ENCODE results near the gene SLC35E3.
"Not testable (repeated sequence)": the region's sequence is repeated elsewhere in the genome, so short reads cannot be mapped to it uniquely, and the experiment has no call there.

SLC35E3 gene

DNA sequence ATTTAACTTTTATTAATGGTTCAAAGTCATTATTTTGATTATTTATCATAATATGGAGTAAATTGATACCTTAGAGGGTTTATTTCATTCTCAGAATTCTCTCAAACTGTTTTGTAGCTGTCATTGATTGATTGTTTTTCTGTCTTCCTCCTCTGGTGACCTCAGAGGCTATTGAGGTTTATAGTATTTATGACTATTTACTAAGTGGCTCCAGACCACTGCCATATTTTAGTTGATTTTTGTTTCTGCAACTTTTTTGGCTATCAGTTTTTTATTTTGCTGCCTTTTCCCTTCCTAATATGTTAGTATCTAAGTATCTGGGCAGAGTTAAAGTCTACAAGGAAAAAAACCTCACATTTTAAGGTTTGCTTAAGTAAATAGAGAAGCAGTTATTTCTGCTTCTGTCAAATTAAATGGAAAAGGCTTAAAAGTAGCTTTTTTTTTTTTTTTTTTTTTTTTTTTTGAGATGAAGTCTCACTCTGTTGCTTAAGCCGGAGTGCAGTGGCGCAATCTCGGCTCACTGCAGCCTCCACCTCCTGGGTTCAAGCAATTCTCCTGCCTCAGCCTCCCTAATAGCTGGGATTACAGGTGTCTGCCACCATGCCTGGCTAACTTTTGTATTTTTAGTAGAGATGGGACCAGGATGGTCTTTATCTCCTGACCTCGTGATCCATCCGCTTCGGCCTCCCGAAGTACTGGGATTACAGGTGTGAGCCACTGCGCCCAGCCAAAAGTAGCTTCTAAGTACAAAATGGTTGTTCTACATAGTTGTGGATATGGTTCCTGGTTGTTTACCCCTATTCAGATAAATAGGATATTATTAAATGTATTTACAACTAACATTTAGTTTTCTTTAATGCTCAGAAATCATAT, 70.2 kb downstream of the SLC35E3 start:
- Histone ChIP-seq H3K4me1 (no peaks in the 10 kb centered on the region), H3K79me2 (no peaks in the 10 kb centered on the region), H2AFZ (no peak overlapping the region), H3K27me3 (ENCODE audit: control insufficient read depth, insufficient read depth, low read length) (no peaks in the 10 kb centered on the region), H3K4me3 (ENCODE audit: low read depth, low read length) (no peak overlapping the region), H3K4me2 (ENCODE audit: low read length) (no peak overlapping the region), H3K9ac (no peak overlapping the region), H3K27ac (no peak overlapping the region), H3K36me3 (ENCODE audit: control insufficient read depth, insufficient read depth, low read length) (no peaks in the 10 kb centered on the region), H3K9me3 (ENCODE audit: control insufficient read depth, low read length) (no peaks in the 10 kb centered on the region)
- TF ChIP-seq, protein P1, sequence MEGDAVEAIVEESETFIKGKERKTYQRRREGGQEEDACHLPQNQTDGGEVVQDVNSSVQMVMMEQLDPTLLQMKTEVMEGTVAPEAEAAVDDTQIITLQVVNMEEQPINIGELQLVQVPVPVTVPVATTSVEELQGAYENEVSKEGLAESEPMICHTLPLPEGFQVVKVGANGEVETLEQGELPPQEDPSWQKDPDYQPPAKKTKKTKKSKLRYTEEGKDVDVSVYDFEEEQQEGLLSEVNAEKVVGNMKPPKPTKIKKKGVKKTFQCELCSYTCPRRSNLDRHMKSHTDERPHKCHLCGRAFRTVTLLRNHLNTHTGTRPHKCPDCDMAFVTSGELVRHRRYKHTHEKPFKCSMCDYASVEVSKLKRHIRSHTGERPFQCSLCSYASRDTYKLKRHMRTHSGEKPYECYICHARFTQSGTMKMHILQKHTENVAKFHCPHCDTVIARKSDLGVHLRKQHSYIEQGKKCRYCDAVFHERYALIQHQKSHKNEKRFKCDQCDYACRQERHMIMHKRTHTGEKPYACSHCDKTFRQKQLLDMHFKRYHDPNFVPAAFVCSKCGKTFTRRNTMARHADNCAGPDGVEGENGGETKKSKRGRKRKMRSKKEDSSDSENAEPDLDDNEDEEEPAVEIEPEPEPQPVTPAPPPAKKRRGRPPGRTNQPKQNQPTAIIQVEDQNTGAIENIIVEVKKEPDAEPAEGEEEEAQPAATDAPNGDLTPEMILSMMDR (IDR thresholded peaks at IDR 0.05) = no peak

- not testable (repeated sequence) for H3K9me3 ChIP-seq (ENCODE audit: control insufficient read depth, low read length); H3K27me3 ChIP-seq (ENCODE audit: control insufficient read depth, insufficient read depth, low read length); H2AFZ ChIP-seq; H3K4me1 ChIP-seq; H3K9ac ChIP-seq; H3K27ac ChIP-seq; H3K4me3 ChIP-seq (ENCODE audit: low read depth, low read length); H3K36me3 ChIP-seq (ENCODE audit: control insufficient read depth, insufficient read depth, low read length); H3K79me2 ChIP-seq; H3K4me2 ChIP-seq (ENCODE audit: low read length)
Measured at GRCh38 chr12:68819481-68819880, 73.5 kb downstream of the SLC35E3 start.

DNA sequence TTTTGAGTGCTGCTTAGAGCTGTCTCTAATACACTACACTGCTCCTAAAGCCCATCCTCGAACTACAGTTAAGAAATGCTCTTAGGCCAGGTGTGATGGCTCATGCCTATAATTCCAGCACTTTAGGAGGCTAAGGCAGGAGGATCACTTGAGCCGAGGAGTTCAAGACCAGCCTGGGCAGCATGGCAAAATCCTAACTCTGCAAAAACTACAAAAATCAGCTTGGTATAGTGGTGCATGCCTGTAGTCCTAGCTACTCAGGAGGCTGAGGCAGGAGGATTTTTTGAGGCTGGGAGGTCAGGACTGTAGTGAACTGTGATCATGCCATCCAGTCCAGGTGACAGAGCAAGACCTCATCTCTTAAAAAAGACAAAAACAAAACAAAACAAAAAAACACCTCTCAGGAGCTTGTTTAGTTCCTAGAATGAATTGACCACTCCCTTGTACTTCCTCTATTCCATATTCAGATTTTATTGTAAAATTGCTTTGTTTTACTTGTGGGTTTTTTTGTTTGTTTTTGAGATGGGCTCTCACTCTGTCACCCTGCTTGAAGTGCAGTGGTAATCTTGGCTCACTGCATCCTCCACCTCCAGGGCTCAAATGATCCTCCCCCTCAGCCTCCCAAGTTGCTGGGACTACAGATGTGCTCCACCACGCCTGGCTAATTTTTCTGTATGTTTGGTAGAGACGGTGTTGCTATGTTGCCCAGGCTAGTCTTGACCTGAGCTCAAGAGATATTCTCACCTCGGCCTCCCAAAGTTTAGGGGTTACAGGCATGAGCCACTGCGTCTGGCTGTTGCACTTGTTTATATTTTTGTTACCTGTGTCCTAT, 75.6 kb downstream of the SLC35E3 start:
- Histone ChIP-seq H2AFZ (no peak overlapping the region), H3K27ac (no peak overlapping the region), H3K36me3 (ENCODE audit: control insufficient read depth, insufficient read depth, low read length) (no peaks in the 10 kb centered on the region), H3K9me3 (ENCODE audit: control insufficient read depth, low read length) (no peaks in the 10 kb centered on the region), H3K79me2 (no peaks in the 10 kb centered on the region), H3K27me3 (ENCODE audit: control insufficient read depth, insufficient read depth, low read length) (no peaks in the 10 kb centered on the region), H3K4me1 (no peaks in the 10 kb centered on the region), H3K9ac (no peak overlapping the region), H3K4me3 (ENCODE audit: low read depth, low read length) (no peak overlapping the region), H3K4me2 (ENCODE audit: low read length) (no peak overlapping the region)
- TF ChIP-seq, protein P1 (IDR thresholded peaks at IDR 0.05) = no peak

GRCh38 chr12:68823696-68824095, 77.7 kb downstream of the SLC35E3 start:
- no peaks in the 10 kb centered on the region for H3K9me3 ChIP-seq (ENCODE audit: control insufficient read depth, low read length)
- TF ChIP-seq, protein P1 (IDR thresholded peaks at IDR 0.05) = no peak

GRCh38 chr12:68824131-68824530, 78.2 kb downstream of the SLC35E3 start:
- Histone ChIP-seq H3K27me3 (ENCODE audit: control insufficient read depth, insufficient read depth, low read length) (no peaks in the 10 kb centered on the region), H3K36me3 (ENCODE audit: control insufficient read depth, insufficient read depth, low read length) (no peaks in the 10 kb centered on the region), H3K4me3 (ENCODE audit: low read depth, low read length) (no peak overlapping the region), H3K9me3 (ENCODE audit: control insufficient read depth, low read length) (no peaks in the 10 kb centered on the region), H3K9ac (no peak overlapping the region), H3K79me2 (no peaks in the 10 kb centered on the region), H3K4me1 (no peaks in the 10 kb centered on the region), H3K4me2 (ENCODE audit: low read length) (no peak overlapping the region), H3K27ac (no peak overlapping the region), H2AFZ (no peak overlapping the region)
- TF ChIP-seq, protein P1 (IDR thresholded peaks at IDR 0.05) = no peak

More at GRCh38 chr12:68823696-68824095, 77.7 kb downstream of the SLC35E3 start:
- no peak overlapping the region for H3K4me3 ChIP-seq (ENCODE audit: low read depth, low read length)
- no peak overlapping the region for H3K27ac ChIP-seq
- no peaks in the 10 kb centered on the region for H3K36me3 ChIP-seq (ENCODE audit: control insufficient read depth, insufficient read depth, low read length)
- no peak overlapping the region for H3K4me2 ChIP-seq (ENCODE audit: low read length)
- H3K9ac ChIP-seq = no peak overlapping the region
- H3K4me1 ChIP-seq = no peaks in the 10 kb centered on the region
- H2AFZ ChIP-seq = no peak overlapping the region
- no peaks in the 10 kb centered on the region for H3K27me3 ChIP-seq (ENCODE audit: control insufficient read depth, insufficient read depth, low read length)
- H3K79me2 ChIP-seq = no peaks in the 10 kb centered on the region
